ENCODE measurements around the gene COL4A1.

DNA sequence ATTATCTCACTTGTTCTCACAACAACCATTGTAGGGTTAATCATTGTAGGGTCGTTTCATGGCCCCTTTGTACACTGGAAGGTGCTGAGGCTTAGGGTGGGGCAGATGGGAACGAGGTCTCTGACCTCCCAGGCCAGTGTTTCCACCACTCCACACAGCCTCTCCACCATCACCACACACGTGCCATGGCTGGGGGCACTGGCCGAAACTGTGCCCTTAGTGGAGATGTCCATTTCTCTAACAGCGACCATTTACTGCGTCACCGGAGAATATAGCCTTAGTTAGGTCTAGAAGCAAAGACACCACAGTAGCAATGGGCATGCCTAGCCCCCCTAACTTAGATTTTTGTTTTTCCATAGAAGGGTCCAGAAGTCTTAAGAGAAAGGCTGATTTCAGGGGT is 36.5 kb downstream of the COL4A1 start:
- TF ChIP-seq, protein P1, sequence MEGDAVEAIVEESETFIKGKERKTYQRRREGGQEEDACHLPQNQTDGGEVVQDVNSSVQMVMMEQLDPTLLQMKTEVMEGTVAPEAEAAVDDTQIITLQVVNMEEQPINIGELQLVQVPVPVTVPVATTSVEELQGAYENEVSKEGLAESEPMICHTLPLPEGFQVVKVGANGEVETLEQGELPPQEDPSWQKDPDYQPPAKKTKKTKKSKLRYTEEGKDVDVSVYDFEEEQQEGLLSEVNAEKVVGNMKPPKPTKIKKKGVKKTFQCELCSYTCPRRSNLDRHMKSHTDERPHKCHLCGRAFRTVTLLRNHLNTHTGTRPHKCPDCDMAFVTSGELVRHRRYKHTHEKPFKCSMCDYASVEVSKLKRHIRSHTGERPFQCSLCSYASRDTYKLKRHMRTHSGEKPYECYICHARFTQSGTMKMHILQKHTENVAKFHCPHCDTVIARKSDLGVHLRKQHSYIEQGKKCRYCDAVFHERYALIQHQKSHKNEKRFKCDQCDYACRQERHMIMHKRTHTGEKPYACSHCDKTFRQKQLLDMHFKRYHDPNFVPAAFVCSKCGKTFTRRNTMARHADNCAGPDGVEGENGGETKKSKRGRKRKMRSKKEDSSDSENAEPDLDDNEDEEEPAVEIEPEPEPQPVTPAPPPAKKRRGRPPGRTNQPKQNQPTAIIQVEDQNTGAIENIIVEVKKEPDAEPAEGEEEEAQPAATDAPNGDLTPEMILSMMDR (IDR thresholded peaks at IDR 0.05): no peak
- TF ChIP-seq ZC3H11A (IDR thresholded peaks at IDR 0.05) (no peak), EP300 (IDR thresholded peaks at IDR 0.05) (no peak), REST (IDR thresholded peaks at IDR 0.05) (no peak), CEBPB (IDR thresholded peaks at IDR 0.05) (no peak), MAX (IDR thresholded peaks at IDR 0.05) (no peak), POLR2A (IDR thresholded peaks at IDR 0.05; ENCODE audit: low read length) (no peak), CHD2 (IDR thresholded peaks at IDR 0.05; ENCODE audit: low read length, partially characterized antibody) (no peak), FOSL2 (IDR thresholded peaks at IDR 0.05) (no peak), FOSL2 (CRISPR knock-in tag; IDR thresholded peaks at IDR 0.05) (no peak), JUNB (IDR thresholded peaks at IDR 0.05) (no peak), ESRRA (IDR thresholded peaks at IDR 0.05; ENCODE audit: borderline replicate concordance, low read length) (no peak), HOXA7 (CRISPR knock-in tag; IDR thresholded peaks at IDR 0.05) (no peak), BHLHE40 (IDR thresholded peaks at IDR 0.05; ENCODE audit: low read depth, low read length) (no peak), SMC3 (IDR thresholded peaks at IDR 0.05) (no peak)

Measured in A549 (cell line).